HL-60/S4 treated with phorbol 12-myristate 13-acetate at 8.2 ng/mL for 4 days and 3 days (cell line): ENCODE results near the gene ICE1.

ENCODE experiments used
- in situ Hi-C: fragments of 300-500 bp; cut with MboI; formaldehyde crosslinking; loops from 2 replicates; pipeline ENCODE4 v1.15.0; 2022; ENCODE audit warnings: low sequenced_read_pairs

ICE1 gene

GRCh38 chr5:5532306-5533076 lies 110.0 kb downstream of the ICE1 start:
- in situ Hi-C loops: no loop called here

GRCh38 chr5:5533927-5534326 lies 111.5 kb downstream of the ICE1 start:
- in situ Hi-C loops: no loop called here

- in situ Hi-C loops: no loop called here
These were observed 111.9 kb downstream of the ICE1 start for GRCh38 chr5:5534333-5534732.

- in situ Hi-C loops: no loop called here
These were observed 114.4 kb downstream of the ICE1 start for GRCh38 chr5:5536871-5537270.

- in situ Hi-C loops: no loop called here
These were observed 114.9 kb downstream of the ICE1 start for GRCh38 chr5:5537426-5537825.

- in situ Hi-C loops: no loop called here
These were observed 117.1 kb downstream of the ICE1 start for GRCh38 chr5:5539590-5539989.
